ENCODE data around the gene GNG8. TPM values are rescaled to one million over a fixed set of nuclear protein-coding genes. Genes with fewer than 3 reads are reported as not detected.
A peak's percentile ranks its signal among the peaks of the same experiment; 100 is the strongest.
"Not testable (repeated sequence)": the region's sequence is repeated elsewhere in the genome, so short reads cannot be mapped to it uniquely, and the experiment has no call there.

The GNG8 gene
- total and polyA plus RNA-seq, 5 donors from 2014 or later: 6.8 to 15.7 (median 8.6) TPM; not detected in 2

GRCh38 chr19:46629546-46630025 is 6.4 kb downstream of the GNG8 start:
- Histone ChIP-seq H3K36me3 (ENCODE audit: control insufficient read depth, insufficient read depth, low read length) (no peaks in the 10 kb centered on the region), H3K4me3 (ENCODE audit: low read depth, low read length) (no peak overlapping the region), H3K27me3 (ENCODE audit: control insufficient read depth, insufficient read depth, low read length) (no peaks in the 10 kb centered on the region), H3K4me1 (ENCODE audit: control insufficient read depth, insufficient read depth, low read length, poor library complexity, severe bottlenecking) (peaks cover 24% of the 10 kb centered on the region), H3K27ac (ENCODE audit: insufficient read depth, low read length, poor library complexity, severe bottlenecking) (no peak overlapping the region), H3K9me3 (ENCODE audit: control insufficient read depth in 2 of 2, low read length in 2 of 2) (no peaks in the 10 kb centered on the region)
- ATAC-seq (ENCODE audit: low read depth in 2 of 2): no peak
- peak overlapping the region in 1 of 3 donors; percentile 87 for H3K27ac Mint-ChIP-seq
- DNase-seq: no peak
- H3K27me3 Mint-ChIP-seq: peaks cover 10% of the 10 kb centered on the region
- H3K36me3 Mint-ChIP-seq: no peaks in the 10 kb centered on the region
- no peaks in the 10 kb centered on the region for H3K9me3 Mint-ChIP-seq
- H3K4me3 Mint-ChIP-seq: no peak overlapping the region
- peaks cover 0 to 66% (median 20%) of the 10 kb centered on the region in 4 donors for H3K4me1 Mint-ChIP-seq

GRCh38 chr19:46628970-46629369 is 7.0 kb downstream of the GNG8 start:
- H3K27me3 ChIP-seq (ENCODE audit: control insufficient read depth, insufficient read depth, low read length); ATAC-seq (ENCODE audit: low read depth in 2 of 2); H3K9me3 ChIP-seq (ENCODE audit: control insufficient read depth in 2 of 2, low read length in 2 of 2); H3K9me3 Mint-ChIP-seq; H3K27me3 Mint-ChIP-seq; H3K27ac ChIP-seq (ENCODE audit: insufficient read depth, low read length, poor library complexity, severe bottlenecking); H3K4me3 Mint-ChIP-seq; H3K4me3 ChIP-seq (ENCODE audit: low read depth, low read length); H3K36me3 Mint-ChIP-seq; H3K36me3 ChIP-seq (ENCODE audit: control insufficient read depth, insufficient read depth, low read length): not testable (repeated sequence)
- DNase-seq: peak in 1 of 3 donors; percentile 69
- Mint-ChIP-seq H3K4me1 (peaks cover 0 to 66% (median 21%) of the 10 kb centered on the region in 4 donors), H3K27ac (peak overlapping the region in 1 of 3 donors; percentile 65)
- peaks cover 20% of the 10 kb centered on the region for H3K4me1 ChIP-seq (ENCODE audit: control insufficient read depth, insufficient read depth, low read length, poor library complexity, severe bottlenecking)

- Mint-ChIP-seq H3K9me3 (no peaks in the 10 kb centered on the region), H3K27me3 (no peaks in the 10 kb centered on the region), H3K4me1 (peaks cover 0 to 65% (median 18%) of the 10 kb centered on the region in 4 donors), H3K36me3 (no peaks in the 10 kb centered on the region), H3K27ac (no peak overlapping the region), H3K4me3 (peak overlapping the region in 2 of 4 donors; percentile 8 to 27)
- DNase-seq: no peak
- no peak for ATAC-seq (ENCODE audit: low read depth in 2 of 2)
- H3K4me1 ChIP-seq (ENCODE audit: control insufficient read depth, insufficient read depth, low read length, poor library complexity, severe bottlenecking): peaks cover 23% of the 10 kb centered on the region
- no peak overlapping the region for H3K4me3 ChIP-seq (ENCODE audit: low read depth, low read length)
- no peak overlapping the region for H3K27ac ChIP-seq (ENCODE audit: insufficient read depth, low read length, poor library complexity, severe bottlenecking)
- H3K27me3 ChIP-seq (ENCODE audit: control insufficient read depth, insufficient read depth, low read length): no peaks in the 10 kb centered on the region
- H3K9me3 ChIP-seq (ENCODE audit: control insufficient read depth in 2 of 2, low read length in 2 of 2): no peaks in the 10 kb centered on the region
- H3K36me3 ChIP-seq (ENCODE audit: control insufficient read depth, insufficient read depth, low read length): no peaks in the 10 kb centered on the region
Observed at GRCh38 chr19:46626446-46626845, 9.6 kb downstream of the GNG8 start.

- no peak for DNase-seq
- no peaks in the 10 kb centered on the region for H3K9me3 Mint-ChIP-seq
- H3K4me1 Mint-ChIP-seq: peaks cover 0 to 71% (median 18%) of the 10 kb centered on the region in 4 donors
- no peaks in the 10 kb centered on the region for H3K9me3 ChIP-seq (ENCODE audit: control insufficient read depth in 2 of 2, low read length in 2 of 2)
- no peak overlapping the region for H3K27ac ChIP-seq (ENCODE audit: insufficient read depth, low read length, poor library complexity, severe bottlenecking)
- H3K27ac Mint-ChIP-seq: peak overlapping the region in 1 of 3 donors; percentile 20
- H3K4me3 ChIP-seq (ENCODE audit: low read depth, low read length): no peak overlapping the region
- H3K27me3 Mint-ChIP-seq: no peaks in the 10 kb centered on the region
- no peaks in the 10 kb centered on the region for H3K36me3 ChIP-seq (ENCODE audit: control insufficient read depth, insufficient read depth, low read length)
- no peaks in the 10 kb centered on the region for H3K27me3 ChIP-seq (ENCODE audit: control insufficient read depth, insufficient read depth, low read length)
- peaks cover 30% of the 10 kb centered on the region for H3K4me1 ChIP-seq (ENCODE audit: control insufficient read depth, insufficient read depth, low read length, poor library complexity, severe bottlenecking)
- no peak for ATAC-seq (ENCODE audit: low read depth in 2 of 2)
- no peaks in the 10 kb centered on the region for H3K36me3 Mint-ChIP-seq
- peak overlapping the region in 1 of 4 donors; percentile 38 for H3K4me3 Mint-ChIP-seq
Observed at GRCh38 chr19:46625731-46626130, 10.3 kb downstream of the GNG8 start.

GRCh38 chr19:46624958-46625661 is 10.9 kb downstream of the GNG8 start, which contains the start of gene PTGIR:
Gene PTGIR, minus strand, starts transcription at chr19:46625089. Its CDS starts 864 bp downstream, at chr19:46624225.
- Mint-ChIP-seq H3K4me1 (peaks cover 0 to 78% (median 21%) of the 10 kb centered on the region in 4 donors), H3K36me3 (no peaks in the 10 kb centered on the region), H3K9me3 (no peaks in the 10 kb centered on the region), H3K4me3 (peak within 1 kb of the TSS in 3 of 4 donors; percentile 70 to 93 (median 93)), H3K27ac (peak within 1 kb of the TSS; percentile 83 to 96 (median 85)), H3K27me3 (no peaks in the 10 kb centered on the region)
- DNase-seq (peak in 1 of 3 donors; percentile 56), ATAC-seq (ENCODE audit: low read depth in 2 of 2) (peak; percentile 29 to 34)
- Histone ChIP-seq H3K4me3 (ENCODE audit: low read depth, low read length) (peak within 1 kb of the TSS; percentile 57), H3K4me1 (ENCODE audit: control insufficient read depth, insufficient read depth, low read length, poor library complexity, severe bottlenecking) (peaks cover 36% of the 10 kb centered on the region), H3K27me3 (ENCODE audit: control insufficient read depth, insufficient read depth, low read length) (no peaks in the 10 kb centered on the region), H3K9me3 (ENCODE audit: control insufficient read depth in 2 of 2, low read length in 2 of 2) (no peaks in the 10 kb centered on the region), H3K27ac (ENCODE audit: insufficient read depth, low read length, poor library complexity, severe bottlenecking) (peak within 1 kb of the TSS; percentile 41), H3K36me3 (ENCODE audit: control insufficient read depth, insufficient read depth, low read length) (no peaks in the 10 kb centered on the region)

- peaks cover 47% of the 10 kb centered on the region for H3K4me1 ChIP-seq (ENCODE audit: control insufficient read depth, insufficient read depth, low read length, poor library complexity, severe bottlenecking)
- no peaks in the 10 kb centered on the region for H3K9me3 ChIP-seq (ENCODE audit: control insufficient read depth in 2 of 2, low read length in 2 of 2)
- no peaks in the 10 kb centered on the region for H3K27me3 Mint-ChIP-seq
- no peaks in the 10 kb centered on the region for H3K36me3 ChIP-seq (ENCODE audit: control insufficient read depth, insufficient read depth, low read length)
- H3K4me3 Mint-ChIP-seq: peak overlapping the region in 3 of 4 donors; percentile 70 to 93 (median 93)
- DNase-seq: no peak
- no peaks in the 10 kb centered on the region for H3K27me3 ChIP-seq (ENCODE audit: control insufficient read depth, insufficient read depth, low read length)
- H3K36me3 Mint-ChIP-seq: no peaks in the 10 kb centered on the region
- peaks cover 0 to 79% (median 26%) of the 10 kb centered on the region in 4 donors for H3K4me1 Mint-ChIP-seq
- no peak for ATAC-seq (ENCODE audit: low read depth in 2 of 2)
- H3K4me3 ChIP-seq (ENCODE audit: low read depth, low read length): peak overlapping the region; percentile 38
- H3K27ac Mint-ChIP-seq: peak overlapping the region in 2 of 3 donors; percentile 83 to 96
- H3K27ac ChIP-seq (ENCODE audit: insufficient read depth, low read length, poor library complexity, severe bottlenecking): peak overlapping the region; percentile 14
- H3K9me3 Mint-ChIP-seq: no peaks in the 10 kb centered on the region
Observed at GRCh38 chr19:46623915-46624502, 12.0 kb downstream of the GNG8 start.

GRCh38 chr19:46622118-46622446 is 13.9 kb downstream of the GNG8 start:
- H3K36me3 ChIP-seq (ENCODE audit: control insufficient read depth, insufficient read depth, low read length): no peaks in the 10 kb centered on the region
- peak overlapping the region in 3 of 4 donors; percentile 90 to 91 (median 91) for H3K4me3 Mint-ChIP-seq
- H3K27ac ChIP-seq (ENCODE audit: insufficient read depth, low read length, poor library complexity, severe bottlenecking): peak overlapping the region; percentile 47
- peaks cover 65% of the 10 kb centered on the region for H3K4me1 ChIP-seq (ENCODE audit: control insufficient read depth, insufficient read depth, low read length, poor library complexity, severe bottlenecking)
- peak overlapping the region; percentile 47 for H3K4me3 ChIP-seq (ENCODE audit: low read depth, low read length)
- no peaks in the 10 kb centered on the region for H3K9me3 ChIP-seq (ENCODE audit: control insufficient read depth in 2 of 2, low read length in 2 of 2)
- H3K27me3 ChIP-seq (ENCODE audit: control insufficient read depth, insufficient read depth, low read length): no peaks in the 10 kb centered on the region
- peak overlapping the region; percentile 26 to 96 (median 94) for H3K27ac Mint-ChIP-seq
- H3K4me1 Mint-ChIP-seq: peaks cover 0 to 81% (median 27%) of the 10 kb centered on the region in 4 donors
- DNase-seq: peak in 1 of 3 donors; percentile 65
- H3K36me3 Mint-ChIP-seq: no peaks in the 10 kb centered on the region
- H3K27me3 Mint-ChIP-seq: no peaks in the 10 kb centered on the region
- peaks cover 0 to 2% (median 0%) of the 10 kb centered on the region in 7 donors for H3K9me3 Mint-ChIP-seq
- no peak for ATAC-seq (ENCODE audit: low read depth in 2 of 2)

Measured in CD4-positive, CD25-positive, alpha-beta regulatory T cell (primary cell).